ENCODE measurements around the gene LYRM4.
A peak's percentile ranks its signal among the peaks of the same experiment; 100 is the strongest.

LYRM4 gene

DNA sequence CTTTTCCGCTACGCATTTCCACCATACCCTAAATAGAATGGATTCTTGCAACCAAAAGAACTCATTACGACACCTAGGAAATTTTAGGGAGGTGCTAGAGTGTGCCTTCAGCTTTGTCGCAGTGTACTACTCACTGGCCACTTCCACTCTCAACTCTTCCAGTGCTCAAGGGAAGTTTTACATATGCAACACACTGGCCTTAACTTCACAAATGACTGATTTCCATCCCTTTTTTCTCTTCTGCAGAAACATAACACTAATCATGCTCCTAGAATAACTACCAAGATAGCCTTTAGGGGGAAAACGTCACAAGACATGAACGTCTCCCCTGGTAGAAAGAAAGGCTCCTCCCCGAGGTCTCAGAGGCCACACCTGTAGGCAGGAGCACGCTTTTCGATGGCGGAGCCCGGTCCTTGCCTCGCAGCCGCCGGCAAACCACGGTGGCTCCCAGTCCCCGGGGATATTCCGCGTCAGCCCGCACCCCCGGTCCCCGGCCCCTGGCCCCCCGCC lies 584 bp downstream of the LYRM4 start:
- peak overlapping the region; percentile 91 for H3K4me2 ChIP-seq
- H3K4me3 ChIP-seq (IDR thresholded peaks at IDR 0.05; ENCODE audit: insufficient read depth, low read depth, low read length), result no peak overlapping the region
- no peaks in the 10 kb centered on the region for H3K27me3 ChIP-seq (ENCODE audit: insufficient read depth, low read depth)
- peak overlapping the region; percentile 98 for H3K9ac ChIP-seq
- peak overlapping the region; percentile 69 for H2AFZ ChIP-seq (ENCODE audit: low read depth)
- TF ChIP-seq, protein P1, sequence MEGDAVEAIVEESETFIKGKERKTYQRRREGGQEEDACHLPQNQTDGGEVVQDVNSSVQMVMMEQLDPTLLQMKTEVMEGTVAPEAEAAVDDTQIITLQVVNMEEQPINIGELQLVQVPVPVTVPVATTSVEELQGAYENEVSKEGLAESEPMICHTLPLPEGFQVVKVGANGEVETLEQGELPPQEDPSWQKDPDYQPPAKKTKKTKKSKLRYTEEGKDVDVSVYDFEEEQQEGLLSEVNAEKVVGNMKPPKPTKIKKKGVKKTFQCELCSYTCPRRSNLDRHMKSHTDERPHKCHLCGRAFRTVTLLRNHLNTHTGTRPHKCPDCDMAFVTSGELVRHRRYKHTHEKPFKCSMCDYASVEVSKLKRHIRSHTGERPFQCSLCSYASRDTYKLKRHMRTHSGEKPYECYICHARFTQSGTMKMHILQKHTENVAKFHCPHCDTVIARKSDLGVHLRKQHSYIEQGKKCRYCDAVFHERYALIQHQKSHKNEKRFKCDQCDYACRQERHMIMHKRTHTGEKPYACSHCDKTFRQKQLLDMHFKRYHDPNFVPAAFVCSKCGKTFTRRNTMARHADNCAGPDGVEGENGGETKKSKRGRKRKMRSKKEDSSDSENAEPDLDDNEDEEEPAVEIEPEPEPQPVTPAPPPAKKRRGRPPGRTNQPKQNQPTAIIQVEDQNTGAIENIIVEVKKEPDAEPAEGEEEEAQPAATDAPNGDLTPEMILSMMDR (conservative IDR thresholded peaks at IDR 0.05; ENCODE audit: low read depth, low read length), result no peak
- peaks cover 57% of the 10 kb centered on the region for H3K79me2 ChIP-seq (ENCODE audit: insufficient read depth, low read depth)
- peak overlapping the region; percentile 93 for H3K27ac ChIP-seq
- H4K20me1 ChIP-seq (ENCODE audit: insufficient read depth), result no peaks in the 10 kb centered on the region
- H3K36me3 ChIP-seq (ENCODE audit: insufficient read depth), result no peaks in the 10 kb centered on the region
- H3K4me1 ChIP-seq (ENCODE audit: low read depth, poor library complexity, severe bottlenecking), result peaks cover 18% of the 10 kb centered on the region

DNA sequence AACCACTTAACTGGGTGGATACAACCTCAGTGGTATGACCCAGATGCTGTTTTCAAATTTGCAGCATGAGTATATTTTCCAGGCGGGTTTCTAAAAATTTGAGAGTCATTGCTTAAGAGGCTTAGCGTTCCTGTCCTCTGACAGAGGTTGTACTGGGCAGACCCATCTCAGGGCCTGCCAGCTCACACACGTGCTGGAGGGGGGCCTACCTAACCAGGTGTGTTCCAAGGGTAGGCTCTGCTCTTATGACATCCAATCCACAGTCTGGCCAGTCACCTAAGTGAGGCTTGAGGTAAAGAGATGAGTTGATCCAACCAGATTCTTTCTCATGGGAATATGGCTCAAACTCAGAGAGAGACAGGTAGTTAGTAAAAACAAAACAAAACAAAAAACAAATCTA lies 1.3 kb downstream of the LYRM4 start:
- Histone ChIP-seq H3K36me3 (ENCODE audit: insufficient read depth) (no peaks in the 10 kb centered on the region), H3K9ac (peak overlapping the region; percentile 98; the same call in 1 of the 2 replicates), H3K27me3 (ENCODE audit: insufficient read depth, low read depth) (no peaks in the 10 kb centered on the region), H4K20me1 (ENCODE audit: insufficient read depth) (no peaks in the 10 kb centered on the region), H3K4me3 (IDR thresholded peaks at IDR 0.05; ENCODE audit: insufficient read depth, low read depth, low read length) (no peak overlapping the region), H3K4me2 (peak overlapping the region; percentile 91), H3K4me1 (ENCODE audit: low read depth, poor library complexity, severe bottlenecking) (peaks cover 18% of the 10 kb centered on the region), H2AFZ (ENCODE audit: low read depth) (no peak overlapping the region), H3K27ac (peak overlapping the region; percentile 93; the same call in 1 of the 2 replicates), H3K79me2 (ENCODE audit: insufficient read depth, low read depth) (peaks cover 50% of the 10 kb centered on the region)
- TF ChIP-seq, protein P1 (conservative IDR thresholded peaks at IDR 0.05; ENCODE audit: low read depth, low read length), result no peak

DNA sequence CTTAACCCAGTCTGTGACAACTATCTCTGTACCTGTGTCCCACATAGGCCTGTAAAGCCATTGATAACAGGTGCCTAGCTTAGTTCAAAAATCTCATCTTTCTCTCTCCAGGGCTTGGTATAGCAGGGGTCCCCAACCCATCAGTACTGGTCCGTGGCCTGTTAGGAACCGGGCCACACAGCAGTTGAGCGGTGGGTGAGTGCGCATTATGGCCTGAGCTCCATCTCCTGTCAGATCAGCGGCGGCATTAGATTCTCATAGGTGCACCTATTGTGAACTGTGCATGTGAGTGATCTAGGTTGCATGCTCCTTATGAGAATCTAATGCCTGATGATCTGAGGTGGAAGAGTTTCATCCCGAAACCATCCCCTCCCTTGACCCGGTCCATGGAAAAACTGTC lies 3.4 kb downstream of the LYRM4 start:
- Histone ChIP-seq H3K4me3 (IDR thresholded peaks at IDR 0.05; ENCODE audit: insufficient read depth, low read depth, low read length) (no peak overlapping the region), H2AFZ (ENCODE audit: low read depth) (no peak overlapping the region), H3K79me2 (ENCODE audit: insufficient read depth, low read depth) (peaks cover 29% of the 10 kb centered on the region), H3K27me3 (ENCODE audit: insufficient read depth, low read depth) (no peaks in the 10 kb centered on the region), H3K27ac (no peak overlapping the region), H3K4me1 (ENCODE audit: low read depth, poor library complexity, severe bottlenecking) (peaks cover 10% of the 10 kb centered on the region), H3K36me3 (ENCODE audit: insufficient read depth) (no peaks in the 10 kb centered on the region), H3K4me2 (no peak overlapping the region), H3K9ac (no peak overlapping the region), H4K20me1 (ENCODE audit: insufficient read depth) (no peaks in the 10 kb centered on the region)
- TF ChIP-seq, protein P1 (conservative IDR thresholded peaks at IDR 0.05; ENCODE audit: low read depth, low read length), result no peak

DNA sequence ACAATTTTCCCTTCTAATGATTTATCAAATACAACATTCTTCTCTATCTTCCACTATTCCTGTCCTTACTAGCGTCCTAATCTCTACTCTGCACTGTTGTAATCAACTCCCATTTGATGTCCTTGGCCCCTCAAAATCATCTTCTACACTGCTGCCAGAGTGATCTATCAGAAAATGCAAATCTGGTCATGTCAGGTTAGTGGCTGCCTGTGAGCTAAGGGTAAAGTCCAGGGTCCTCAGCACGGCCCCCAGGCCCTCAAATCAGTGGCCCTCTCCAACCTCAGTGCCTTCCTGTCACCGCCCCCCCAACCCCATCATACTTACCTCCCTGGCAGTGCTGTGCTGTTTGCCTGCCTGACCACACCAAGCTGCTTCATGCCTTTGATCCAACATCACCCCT lies 3.8 kb downstream of the LYRM4 start:
- peaks cover 25% of the 10 kb centered on the region for H3K79me2 ChIP-seq (ENCODE audit: insufficient read depth, low read depth)

More for the DNA sequence above, 3.8 kb downstream of the LYRM4 start:
- Histone ChIP-seq H2AFZ (ENCODE audit: low read depth) (no peak overlapping the region), H3K36me3 (ENCODE audit: insufficient read depth) (no peaks in the 10 kb centered on the region), H3K4me3 (IDR thresholded peaks at IDR 0.05; ENCODE audit: insufficient read depth, low read depth, low read length) (no peak overlapping the region), H3K9ac (no peak overlapping the region), H4K20me1 (ENCODE audit: insufficient read depth) (no peaks in the 10 kb centered on the region), H3K27me3 (ENCODE audit: insufficient read depth, low read depth) (no peaks in the 10 kb centered on the region), H3K4me1 (ENCODE audit: low read depth, poor library complexity, severe bottlenecking) (peaks cover 8% of the 10 kb centered on the region), H3K4me2 (no peak overlapping the region), H3K27ac (no peak overlapping the region)
- TF ChIP-seq, protein P1 (conservative IDR thresholded peaks at IDR 0.05; ENCODE audit: low read depth, low read length), result no peak
